GM12891 (cell line): ENCODE data around the gene FRMD5.

Experiments
- POLR2A ChIP-seq: IDR thresholded peaks from 2 replicates; pipeline ENCODE4 v1.6.1; 2011; ENCODE audit warnings: low read depth, low read length, control low read depth
- POLR2AphosphoS5 ChIP-seq: IDR thresholded peaks from 2 replicates; pipeline ENCODE4 v1.6.1; 2011; ENCODE audit warnings: low read depth, low read length, control low read depth
- SPI1 ChIP-seq: IDR thresholded peaks from 2 replicates; pipeline ENCODE4 v1.6.1; 2011; ENCODE audit warnings: low read depth, low read length, control low read depth
- TAF1 ChIP-seq: IDR thresholded peaks from 2 replicates; pipeline ENCODE4 v1.6.1; 2011; ENCODE audit warnings: low read depth, low read length, control low read depth

- TF ChIP-seq SPI1: no peak
- TF ChIP-seq TAF1: no peak
- no peak for TF ChIP-seq POLR2A
- TF ChIP-seq POLR2AphosphoS5: no peak
Observed at GRCh38 chr15:43826029-43826507, 369.0 kb downstream of the FRMD5 start.
